GM13977 (cell line): ENCODE data around the gene GDF9.

Experiments
- DNase-seq: peaks from one replicate; pipeline ENCODE4 v3.0.0; 2012; ENCODE audit warnings: low spot score
- CTCF ChIP-seq: IDR thresholded peaks from 2 replicates; pipeline ENCODE4 v1.5.1; 2012; ENCODE audit warnings: mild to moderate bottlenecking, control low read depth; ENCODE audit not compliant: insufficient read depth; ENCODE audit errors: extremely low read depth, missing control alignments
- in situ Hi-C: fragments of 300-500 bp; cut with MboI; formaldehyde crosslinking; loops from one replicate; pipeline ENCODE4 v1.12.0; 2022; ENCODE audit warnings: low sequenced_read_pairs, low pct_unique_long_range_greater_than_20kb, mixed read lengths, inconsistent platforms; ENCODE audit not compliant: unreplicated experiment

GDF9 gene

GRCh38 chr5:132866342-132867045, at the start of gene GDF9, which contains the start of gene UQCRQ:
TSS of gene GDF9 (minus strand) at chr5:132866469. CDS start at chr5:132864533, 1,936 bp downstream.
TSS of gene UQCRQ (plus strand) at chr5:132866642. CDS start at chr5:132866882, 240 bp downstream.
- TF ChIP-seq CTCF: peak; percentile 35
- in situ Hi-C loops: no loop called here
- peak; percentile 96 for DNase-seq

GRCh38 chr5:132915681-132916080, 49.4 kb upstream of the GDF9 start:
- DNase-seq: no peak
- in situ Hi-C loops: no loop called here
- no peak for TF ChIP-seq CTCF

GRCh38 chr5:132909702-132910101, 43.4 kb upstream of the GDF9 start:
- TF ChIP-seq CTCF: no peak
- in situ Hi-C loops: no loop called here
- no peak for DNase-seq

- no peak for TF ChIP-seq CTCF
- DNase-seq: no peak
- in situ Hi-C loops: no loop called here
Observed at GRCh38 chr5:132907161-132907560, 40.9 kb upstream of the GDF9 start.

GRCh38 chr5:132905938-132906337, 39.7 kb upstream of the GDF9 start:
- DNase-seq: no peak
- no peak for TF ChIP-seq CTCF
- in situ Hi-C loops: no loop called here

- DNase-seq: no peak
- TF ChIP-seq CTCF: no peak
- in situ Hi-C loops: no loop called here
Observed at GRCh38 chr5:132901730-132902129, 35.5 kb upstream of the GDF9 start.
